ENCODE data around the gene MMADHC. TPM values are rescaled to one million over a fixed set of nuclear protein-coding genes. Genes with fewer than 3 reads are reported as not detected.

The MMADHC gene
- total and polyA plus RNA-seq, 9 of the 15 experiments (the other 6 are each of a cell fraction or from before 2014, with no cell fraction given), result 187 to 850 (median 271) TPM

GRCh38 chr2:149537092-149537726, 50.4 kb downstream of the MMADHC start:
- Histone ChIP-seq H3K4me2 (ENCODE audit: insufficient read depth, low read length) (no peak overlapping the region), H3K9me1 (ENCODE audit: control insufficient read depth, insufficient read depth, low read length) (no peaks in the 10 kb centered on the region), H3K27ac (ENCODE audit: extremely low read depth, low read depth, low read length) (no peak overlapping the region), H3K36me3 (ENCODE audit: control insufficient read depth, insufficient read depth, low read length) (no peaks in the 10 kb centered on the region), H4K20me1 (replicated peaks; ENCODE audit: control insufficient read depth, insufficient read depth, low read length) (no peaks in the 10 kb centered on the region), H3K79me2 (ENCODE audit: control insufficient read depth, insufficient read depth, low read length) (no peaks in the 10 kb centered on the region), H2AFZ (ENCODE audit: low read depth, low read length) (no peak overlapping the region), H3K9ac (ENCODE audit: insufficient read depth in 1 of 2, low read depth in 2 of 2, low read length in 2 of 2) (no peak overlapping the region), H3K27me3 (ENCODE audit: control insufficient read depth in 2 of 2, insufficient read depth in 2 of 2, low read length in 2 of 2) (no peaks in the 10 kb centered on the region; a peak in 1 of 5 replicates), H3K4me3 (no peak overlapping the region), H3K9me3 (replicated peaks; ENCODE audit: control insufficient read depth, insufficient read depth, low read depth, low read length) (no peaks in the 10 kb centered on the region), H3K4me1 (replicated peaks in 1 of 2; ENCODE audit: control insufficient read depth in 2 of 2, insufficient read depth in 2 of 2, low read length in 2 of 2) (no peaks in the 10 kb centered on the region)
- no peak for ATAC-seq
- FAIRE-seq, result no peak
- 3% methylated on average over 1 of the region's 1 CpG for WGBS (ENCODE audit: insufficient coverage, low coverage, missing lambda C conversion rate)
- intact Hi-C loops (cut with micrococcal nuclease) (no loop called here), in situ Hi-C loops (cut with MboI) (no loop called here)
- BruUV-seq (replicated peaks), result no TSS peak
- ChIA-PET POLR2A (no interaction called here), CTCF (ENCODE audit: low intra/inter-chr PET ratio) (no interaction called here)
- DNase-seq (ENCODE audit: extremely low read depth in 1 of 4, low spot score in 3 of 4), result no peak
- TF ChIP-seq ZNF77 (CRISPR knock-in tag; IDR thresholded peaks at IDR 0.05) (no peak), GABPA (tag; conservative IDR thresholded peaks at IDR 0.05; ENCODE audit: low read depth) (no peak), KLF6 (CRISPR knock-in tag; IDR thresholded peaks at IDR 0.05; ENCODE audit: borderline replicate concordance) (no peak)

DNA sequence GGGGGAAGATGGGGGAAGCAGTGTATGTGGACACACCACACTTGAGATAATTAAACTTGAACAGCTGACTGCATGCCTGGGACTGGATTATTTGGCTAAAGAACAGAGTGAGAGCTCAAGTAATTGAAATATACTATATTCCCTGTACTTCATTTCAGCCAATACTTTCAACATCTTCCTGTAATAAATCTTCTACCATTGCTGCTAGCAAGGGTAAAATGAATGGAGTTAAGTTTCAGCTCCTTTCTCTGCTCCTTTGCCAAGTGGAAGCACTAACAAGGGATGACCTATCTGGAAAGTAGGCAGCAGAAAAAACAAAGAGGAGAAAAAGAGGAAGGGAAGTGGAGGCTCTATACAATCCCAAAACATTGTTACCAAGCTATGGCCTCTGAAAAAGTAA, 50.9 kb downstream of the MMADHC start:
- FAIRE-seq, result no peak
- no peaks in the 10 kb centered on the region for H3K9me1 ChIP-seq (ENCODE audit: control insufficient read depth, insufficient read depth, low read length)
- H2AFZ ChIP-seq (ENCODE audit: low read depth, low read length), result no peak overlapping the region
- intact Hi-C loops (cut with micrococcal nuclease), result no loop called here
- H3K27me3 ChIP-seq (ENCODE audit: control insufficient read depth in 2 of 2, insufficient read depth in 2 of 2, low read length in 2 of 2), result no peaks in the 10 kb centered on the region; a peak in 1 of 5 replicates
- no peaks in the 10 kb centered on the region for H3K4me1 ChIP-seq (replicated peaks in 1 of 2; ENCODE audit: control insufficient read depth in 2 of 2, insufficient read depth in 2 of 2, low read length in 2 of 2)
- BruUV-seq (replicated peaks), result no TSS peak
- ChIA-PET POLR2A (interaction anchor here (1.2 kb wide), 1 partner anchor 51 kb away, joined by 3 read pairs; the partner anchor contains the start of gene MMADHC), CTCF (ENCODE audit: low intra/inter-chr PET ratio) (no interaction called here)
- in situ Hi-C loops (cut with MboI), result no loop called here
- no peak overlapping the region for H3K4me2 ChIP-seq (ENCODE audit: insufficient read depth, low read length)
- H3K9me3 ChIP-seq (replicated peaks; ENCODE audit: control insufficient read depth, insufficient read depth, low read depth, low read length), result no peaks in the 10 kb centered on the region
- H3K27ac ChIP-seq (ENCODE audit: extremely low read depth, low read depth, low read length), result no peak overlapping the region
- H3K79me2 ChIP-seq (ENCODE audit: control insufficient read depth, insufficient read depth, low read length), result no peaks in the 10 kb centered on the region
- no peaks in the 10 kb centered on the region for H4K20me1 ChIP-seq (replicated peaks; ENCODE audit: control insufficient read depth, insufficient read depth, low read length)
- H3K9ac ChIP-seq (ENCODE audit: insufficient read depth in 1 of 2, low read depth in 2 of 2, low read length in 2 of 2), result no peak overlapping the region
- no peaks in the 10 kb centered on the region for H3K36me3 ChIP-seq (ENCODE audit: control insufficient read depth, insufficient read depth, low read length)
- no peak for DNase-seq (ENCODE audit: extremely low read depth in 1 of 4, low spot score in 3 of 4)
- ATAC-seq, result no peak
- no peak overlapping the region for H3K4me3 ChIP-seq
- TF ChIP-seq HOXB6 (CRISPR knock-in tag; IDR thresholded peaks at IDR 0.05; ENCODE audit: borderline replicate concordance) (no peak), PML (IDR thresholded peaks at IDR 0.05; ENCODE audit: low read length) (no peak), ZFP36 (IDR thresholded peaks at IDR 0.05; ENCODE audit: low read depth, low read length, partially characterized antibody) (no peak), ZNF24 (IDR thresholded peaks at IDR 0.05) (no peak), MYBL2 (IDR thresholded peaks at IDR 0.05; ENCODE audit: low read depth) (no peak), MYBL2 (CRISPR knock-in tag; IDR thresholded peaks at IDR 0.05; ENCODE audit: borderline replicate concordance) (no peak), ZNF133 (CRISPR knock-in tag; IDR thresholded peaks at IDR 0.05) (no peak), THAP12 (CRISPR knock-in tag; IDR thresholded peaks at IDR 0.05) (no peak), ZNF561 (CRISPR knock-in tag; conservative IDR thresholded peaks at IDR 0.05) (no peak), ZNF639 (CRISPR knock-in tag; conservative IDR thresholded peaks at IDR 0.05 in 1 of 2, IDR thresholded peaks at IDR 0.05 in 1 of 2) (no peak), ZNF384 (IDR thresholded peaks at IDR 0.05; ENCODE audit: low read depth, low read length) (no peak)

All from K562 (cell line).